NCI-H2107 (cell line): ENCODE results near the gene RBFOX1.

Experiments used
- DNase-seq: peaks from one replicate; lab custom pipeline; 2025; lab: John Stamatoyannopoulos, UW

RBFOX1 gene

GRCh38 chr16:7373776-7374175 is 41.1 kb downstream of the RBFOX1 start:
- no peak for DNase-seq

- DNase-seq, result no peak
Observed at GRCh38 chr16:7374614-7375174, 42.0 kb downstream of the RBFOX1 start.

GRCh38 chr16:7376227-7376626 is 43.6 kb downstream of the RBFOX1 start:
- DNase-seq, result no peak

- DNase-seq, result no peak
Observed at GRCh38 chr16:7377231-7377630, 44.6 kb downstream of the RBFOX1 start.

- no peak for DNase-seq
Observed at GRCh38 chr16:7378024-7378695, 45.5 kb downstream of the RBFOX1 start.

GRCh38 chr16:7380441-7380840 is 47.8 kb downstream of the RBFOX1 start:
- DNase-seq, result no peak

- DNase-seq, result no peak
Observed at GRCh38 chr16:7380911-7381310, 48.3 kb downstream of the RBFOX1 start.

GRCh38 chr16:7381671-7382070 is 49.0 kb downstream of the RBFOX1 start:
- DNase-seq, result no peak

- no peak for DNase-seq
Observed at GRCh38 chr16:7382521-7382920, 49.9 kb downstream of the RBFOX1 start.

GRCh38 chr16:7390974-7391373 is 58.3 kb downstream of the RBFOX1 start:
- DNase-seq, result no peak

- DNase-seq, result no peak
Observed at GRCh38 chr16:7391694-7392093, 59.0 kb downstream of the RBFOX1 start.

- no peak for DNase-seq
Observed at GRCh38 chr16:7392206-7392605, 59.6 kb downstream of the RBFOX1 start.

GRCh38 chr16:7393680-7394079 is 61.0 kb downstream of the RBFOX1 start:
- no peak for DNase-seq

- DNase-seq, result no peak
Observed at GRCh38 chr16:7394720-7395336, 62.2 kb downstream of the RBFOX1 start.

- DNase-seq, result no peak
Observed at GRCh38 chr16:7397901-7398300, 65.3 kb downstream of the RBFOX1 start.

GRCh38 chr16:7398536-7398935 is 65.9 kb downstream of the RBFOX1 start:
- no peak for DNase-seq

GRCh38 chr16:7399296-7399695 is 66.7 kb downstream of the RBFOX1 start:
- no peak for DNase-seq

- no peak for DNase-seq
Observed at GRCh38 chr16:7400117-7400890, 67.7 kb downstream of the RBFOX1 start.

- DNase-seq, result no peak
Observed at GRCh38 chr16:7404217-7404616, 71.6 kb downstream of the RBFOX1 start.

GRCh38 chr16:7405166-7405565 is 72.5 kb downstream of the RBFOX1 start:
- DNase-seq, result no peak

- no peak for DNase-seq
Observed at GRCh38 chr16:7408700-7409365, 76.2 kb downstream of the RBFOX1 start.

- no peak for DNase-seq
Observed at GRCh38 chr16:7419441-7419840, 86.8 kb downstream of the RBFOX1 start.
